AG04450 (cell line): ENCODE results near the gene C9orf50. TPM values are rescaled to one million over a fixed set of nuclear protein-coding genes. Genes with fewer than 3 reads are reported as not detected.

Experiments used
- CTCF ChIA-PET: fragments of 300-600, 350-600 bp; formaldehyde crosslinking; extraction: SDS; loops from one replicate; lab custom pipeline; 2022; ENCODE audit warnings: antibody characterized with exemption, inconsistent platforms; lab: Charles Lee
- POLR2A ChIA-PET: fragments of 350-600 bp; formaldehyde crosslinking; extraction: SDS; loops from one replicate; lab custom pipeline; 2021; ENCODE audit warnings: antibody characterized with exemption, inconsistent platforms; lab: Yijun Ruan, JAX
- DNase-seq: peaks from one replicate; pipeline ENCODE4 v3.0.0-alpha.2; 2011; ENCODE audit warnings: low read depth, low spot score
- H3K27ac ChIP-seq: one replicate; pipeline ENCODE4 v1.5.1; 2012; ENCODE audit warnings: low read depth, low read length, control low read depth
- H3K27me3 ChIP-seq: one replicate; pipeline ENCODE4 v1.6.0; 2012; ENCODE audit warnings: low read length; ENCODE audit not compliant: control insufficient read depth, insufficient read depth
- H3K4me3 ChIP-seq: 2 replicates; pipeline ENCODE4 v1.5.1; 2011; ENCODE audit warnings: mild to moderate bottlenecking, low read depth, low read length, control low read depth
- H3K9me3 ChIP-seq: 2 replicates; pipeline ENCODE4 v1.5.1; 2012; ENCODE audit warnings: low read length; ENCODE audit not compliant: control insufficient read depth, insufficient read depth
- CTCF ChIP-seq: IDR thresholded peaks from 2 replicates; pipeline ENCODE4 v1.5.1; 2011; ENCODE audit warnings: low read depth, low read length, control low read depth, inconsistent platforms
- polyA plus RNA-seq: library from polyadenylated mRNA; depleted of rRNA; stranded (reverse); fragments of >200 nt; gene quantifications from 2 replicates; pipeline ENCODE4 v1.2.3, GENCODE V29; 2011

C9orf50 gene
- polyA plus RNA-seq, 1 experiment = 0.30 TPM

GRCh38 chr9:129644902-129645301 is 24.0 kb upstream of the C9orf50 start:
- TF ChIP-seq CTCF = no peak
- ChIA-PET POLR2A (no interaction called here), CTCF (no interaction called here)
- no peaks in the 10 kb centered on the region; the same call in 1 of the 2 replicates for H3K9me3 ChIP-seq
- no peak for DNase-seq
- no peaks in the 10 kb centered on the region for H3K27me3 ChIP-seq
- H3K4me3 ChIP-seq = no peak overlapping the region
- H3K27ac ChIP-seq = no peak overlapping the region

GRCh38 chr9:129644365-129644764 is 23.5 kb upstream of the C9orf50 start:
- ChIA-PET CTCF (interaction anchor here (2.2 kb wide), 1 partner anchor 138 kb away, joined by 26 read pairs; no protein-coding TSS in a partner anchor), POLR2A (no interaction called here)
- H3K4me3 ChIP-seq = no peak overlapping the region
- no peak for TF ChIP-seq CTCF
- DNase-seq = no peak
- no peak overlapping the region for H3K27ac ChIP-seq
- no peaks in the 10 kb centered on the region for H3K27me3 ChIP-seq
- no peaks in the 10 kb centered on the region; the same call in 1 of the 2 replicates for H3K9me3 ChIP-seq

GRCh38 chr9:129643706-129644105 is 22.8 kb upstream of the C9orf50 start:
- ChIA-PET CTCF (interaction anchor here (1.3 to 2.2 kb wide), 3 partner anchors 95 to 143 kb away, joined by 4 to 26 read pairs (median 12); no protein-coding TSS in a partner anchor), POLR2A (no interaction called here)
- Histone ChIP-seq H3K4me3 (no peak overlapping the region), H3K9me3 (no peaks in the 10 kb centered on the region; the same call in 1 of the 2 replicates), H3K27me3 (no peaks in the 10 kb centered on the region), H3K27ac (no peak overlapping the region)
- DNase-seq = no peak
- no peak for TF ChIP-seq CTCF

GRCh38 chr9:129641750-129642585 is 21.1 kb upstream of the C9orf50 start, which contains the start of gene ASB6:
Gene ASB6 (minus strand): TSS chr9:129642151. CDS start chr9:129641999, 152 bp downstream.
- TF ChIP-seq CTCF = peak; percentile 81
- CTCF ChIA-PET = interaction anchor here (0.5 to 2.2 kb wide), 18 partner anchors 11 to 503 kb away, joined by 3 to 26 read pairs (median 4); no protein-coding TSS in a partner anchor
- H3K9me3 ChIP-seq = no peaks in the 10 kb centered on the region; the same call in 1 of the 2 replicates
- POLR2A ChIA-PET = interaction anchor here (0.5 to 1.3 kb wide), 3 partner anchors 55 to 135 kb away, joined by 3 to 6 read pairs (median 4); no protein-coding TSS in a partner anchor
- H3K27me3 ChIP-seq = no peaks in the 10 kb centered on the region
- peak within 1 kb of the TSS; percentile 92 for H3K27ac ChIP-seq
- H3K4me3 ChIP-seq = peak within 1 kb of the TSS; percentile 92
- DNase-seq = peak; percentile 93
